MM.1S (cell line): ENCODE measurements around the gene OTOL1.
"Not testable (repeated sequence)": the region's sequence is repeated elsewhere in the genome, so short reads cannot be mapped to it uniquely, and the experiment has no call there.

Experiments
- EZH2 ChIP-seq: fragments of 300-600 bp; sonication (generic); optimal IDR thresholded peaks from 2 replicates; pipeline ENCODE3; 2017; ENCODE audit warnings: low read depth, mild to moderate bottlenecking, antibody characterized with exemption, low read length, mixed read lengths
- EZH2phosphoT487 ChIP-seq: fragments of 300-600 bp; sonication (generic); IDR thresholded peaks from 2 replicates; pipeline ENCODE4 v1.6.1; 2018; ENCODE audit warnings: antibody characterized with exemption, low read length
- TF ChIP-seq, protein P1 (sequence below): fragments of 300-600 bp; sonication (generic); IDR thresholded peaks from 2 replicates; pipeline ENCODE4 v1.5.1; 2016; ENCODE audit warnings: antibody characterized with exemption, low read length, mixed read lengths

DNA sequence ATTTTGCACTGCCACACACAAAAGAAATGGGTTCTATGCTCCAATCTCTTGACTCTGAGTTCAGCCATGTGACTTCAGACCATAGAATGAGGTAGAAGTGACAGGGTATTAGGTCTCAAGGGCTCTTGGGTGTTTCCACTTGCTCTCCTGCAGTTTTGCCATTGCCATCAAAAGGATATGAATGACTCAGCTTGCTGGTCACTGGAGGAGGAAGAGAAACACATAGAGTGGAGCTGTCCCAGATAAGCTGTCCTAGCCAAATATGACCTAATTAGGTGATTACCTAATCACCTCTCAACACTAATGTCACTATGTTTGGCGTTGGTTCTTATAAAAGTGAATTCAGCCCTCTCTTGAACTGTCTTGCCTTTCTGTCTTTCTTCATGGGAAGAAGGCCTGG, 8.3 kb upstream of the OTOL1 start:
- TF ChIP-seq, protein P1, sequence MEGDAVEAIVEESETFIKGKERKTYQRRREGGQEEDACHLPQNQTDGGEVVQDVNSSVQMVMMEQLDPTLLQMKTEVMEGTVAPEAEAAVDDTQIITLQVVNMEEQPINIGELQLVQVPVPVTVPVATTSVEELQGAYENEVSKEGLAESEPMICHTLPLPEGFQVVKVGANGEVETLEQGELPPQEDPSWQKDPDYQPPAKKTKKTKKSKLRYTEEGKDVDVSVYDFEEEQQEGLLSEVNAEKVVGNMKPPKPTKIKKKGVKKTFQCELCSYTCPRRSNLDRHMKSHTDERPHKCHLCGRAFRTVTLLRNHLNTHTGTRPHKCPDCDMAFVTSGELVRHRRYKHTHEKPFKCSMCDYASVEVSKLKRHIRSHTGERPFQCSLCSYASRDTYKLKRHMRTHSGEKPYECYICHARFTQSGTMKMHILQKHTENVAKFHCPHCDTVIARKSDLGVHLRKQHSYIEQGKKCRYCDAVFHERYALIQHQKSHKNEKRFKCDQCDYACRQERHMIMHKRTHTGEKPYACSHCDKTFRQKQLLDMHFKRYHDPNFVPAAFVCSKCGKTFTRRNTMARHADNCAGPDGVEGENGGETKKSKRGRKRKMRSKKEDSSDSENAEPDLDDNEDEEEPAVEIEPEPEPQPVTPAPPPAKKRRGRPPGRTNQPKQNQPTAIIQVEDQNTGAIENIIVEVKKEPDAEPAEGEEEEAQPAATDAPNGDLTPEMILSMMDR = not testable (repeated sequence)
- not testable (repeated sequence) for TF ChIP-seq EZH2, EZH2phosphoT487
